Stimulated activated CD8-positive, alpha-beta memory T cell treated with anti-CD3 and anti-CD28 coated beads, Interleukin-7, amount 100 ng/mL, for 4 hours (primary cell): ENCODE results near the gene PTGR3.

Source experiments
- DNase-seq, 2 donors: peaks; one replicate each; pipeline ENCODE4 v3.0.0-alpha.2; 2020; ENCODE audit warnings: low read depth in 2 of 2

The PTGR3 gene

DNA sequence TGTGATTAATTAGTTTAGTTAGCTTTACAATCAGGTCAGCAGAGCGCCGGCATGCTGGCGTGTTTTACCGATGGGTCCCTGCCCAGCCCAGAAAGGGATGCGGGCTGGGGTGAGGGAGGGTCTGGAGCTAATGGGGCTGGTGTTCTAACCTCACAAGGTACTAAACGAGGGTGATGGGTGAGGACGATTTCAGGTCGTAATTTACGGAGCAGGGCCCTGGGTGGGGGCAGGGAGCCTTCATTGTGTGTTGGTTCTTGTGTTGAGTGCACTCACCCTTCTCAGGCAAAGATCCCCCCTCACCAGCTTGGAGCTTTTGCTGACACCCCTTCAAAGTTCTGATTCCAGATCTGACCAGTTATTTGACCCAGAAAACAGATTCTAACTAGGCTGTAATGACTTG, 39.5 kb downstream of the PTGR3 start:
- DNase-seq: no peak

DNA sequence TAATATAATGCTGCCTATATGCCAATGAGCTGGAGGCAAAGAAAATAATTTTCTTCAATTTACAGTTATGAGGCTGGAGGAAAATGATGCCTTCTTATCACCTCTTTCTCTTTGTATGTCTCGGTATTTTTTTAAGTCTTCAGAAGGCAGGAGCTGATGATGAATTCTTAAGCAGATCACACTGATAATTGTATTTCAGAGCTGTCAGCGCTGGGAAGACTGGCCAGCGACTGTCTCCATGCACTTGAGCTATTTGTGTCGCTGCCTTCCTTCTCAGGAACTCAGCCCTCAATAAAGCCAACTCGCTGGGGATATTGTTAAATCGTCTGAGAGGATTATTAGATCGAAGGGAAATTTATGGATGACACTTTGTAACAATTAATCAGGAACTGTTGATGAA, 40.3 kb downstream of the PTGR3 start:
- no peak for DNase-seq

DNA sequence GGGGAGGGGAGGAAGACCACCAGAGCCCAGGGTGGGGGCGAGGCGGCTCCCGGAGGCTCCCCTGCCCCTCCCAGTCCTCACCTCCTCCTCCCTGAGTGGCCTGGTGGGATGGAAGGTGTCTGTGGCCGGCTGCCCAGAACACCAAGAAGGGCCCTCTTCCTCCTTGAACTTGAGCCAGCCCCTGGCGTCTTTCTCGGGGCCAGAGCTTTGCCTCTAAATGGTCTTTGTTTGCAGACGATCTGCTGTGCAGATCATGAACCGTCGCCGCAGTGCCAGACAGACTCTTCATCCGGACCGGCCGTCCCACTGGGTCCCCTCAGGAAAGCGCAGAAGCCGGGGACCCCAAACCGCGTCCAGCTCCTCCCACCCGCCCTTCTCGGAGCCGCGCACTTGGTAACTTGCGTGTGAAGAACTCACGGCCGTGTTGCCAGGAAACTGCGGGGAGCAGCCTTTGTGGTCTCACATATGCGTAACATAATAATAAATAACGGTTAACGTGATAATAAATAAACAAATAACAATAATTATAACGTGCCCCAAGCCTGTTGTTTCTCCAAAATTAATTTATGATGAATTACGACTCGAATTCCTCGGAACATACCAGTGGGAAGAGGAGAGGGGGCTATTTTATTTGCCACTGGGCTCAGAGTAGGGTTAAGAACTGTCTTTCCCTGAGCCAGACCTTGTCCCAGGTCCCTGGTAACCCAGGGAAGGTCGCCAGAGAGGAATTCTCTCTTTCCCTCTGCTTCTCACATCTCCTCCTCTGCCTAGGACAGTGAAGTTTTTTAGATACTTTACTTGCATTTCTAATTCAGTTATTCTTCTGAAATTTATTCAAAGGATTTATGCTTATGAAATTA, 41.0 kb downstream of the PTGR3 start:
- DNase-seq: no peak

GRCh38 chr18:75167137-75167536, 41.8 kb downstream of the PTGR3 start:
- no peak for DNase-seq

GRCh38 chr18:75165926-75166325, 43.0 kb downstream of the PTGR3 start:
- no peak for DNase-seq

DNA sequence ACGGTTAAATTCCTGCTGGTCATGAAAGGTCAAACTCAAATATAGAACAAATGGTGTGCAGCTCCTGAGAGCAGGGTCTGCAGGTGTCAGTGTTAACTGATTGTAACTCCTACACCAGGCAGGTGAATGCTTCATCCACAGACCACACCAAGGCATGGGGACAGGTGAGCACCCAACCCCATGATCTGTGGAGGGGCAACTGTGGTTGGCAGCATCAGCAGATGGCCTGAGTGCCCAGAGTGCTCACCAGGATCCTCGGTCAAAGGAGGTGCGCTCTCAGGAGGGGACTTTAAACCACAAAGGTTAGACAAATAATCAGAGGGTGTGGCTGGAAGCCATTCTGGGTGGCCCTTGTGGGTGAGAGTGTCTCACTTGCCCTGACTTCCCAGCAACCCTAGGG, 44.5 kb downstream of the PTGR3 start:
- no peak for DNase-seq

- DNase-seq: no peak
Measured at GRCh38 chr18:75163736-75164135, 45.2 kb downstream of the PTGR3 start.

- DNase-seq: no peak
Measured at GRCh38 chr18:75162978-75163377, 46.0 kb downstream of the PTGR3 start.

- no peak for DNase-seq
Measured at GRCh38 chr18:75162467-75162866, 46.5 kb downstream of the PTGR3 start.

GRCh38 chr18:75161256-75162028, 47.5 kb downstream of the PTGR3 start:
- peak in 1 of 2 donors; percentile 2 for DNase-seq

DNA sequence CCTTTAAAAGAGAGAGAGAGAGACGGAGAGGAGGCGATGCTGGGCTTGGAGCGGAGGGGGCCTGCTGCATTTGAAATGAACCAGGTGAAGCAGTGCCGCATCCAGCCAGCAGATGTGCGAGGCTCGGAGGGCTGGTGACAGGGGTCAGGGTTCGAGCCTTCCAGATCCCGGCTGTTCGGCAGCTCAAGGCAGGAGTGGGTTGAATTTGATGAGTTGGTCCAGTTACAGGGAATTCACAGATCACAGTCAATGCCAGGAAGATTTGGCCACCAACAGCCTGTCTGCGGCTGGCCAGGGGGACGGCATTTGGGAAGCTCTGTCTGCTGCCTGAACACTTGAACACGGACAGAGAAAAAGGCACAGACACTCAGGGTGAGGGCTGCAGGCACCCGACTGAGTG, 48.6 kb downstream of the PTGR3 start:
- no peak for DNase-seq

GRCh38 chr18:75159646-75160356, 49.1 kb downstream of the PTGR3 start:
- DNase-seq: no peak

- DNase-seq: no peak
Measured at GRCh38 chr18:75159238-75159518, 49.8 kb downstream of the PTGR3 start.
